ENCODE results near the gene TUBGCP6. TPM values are rescaled to one million over a fixed set of nuclear protein-coding genes. Genes with fewer than 3 reads are reported as not detected.

Gene TUBGCP6
- total RNA-seq, 1 donor from 2014 or later = 45.4 TPM

DNA sequence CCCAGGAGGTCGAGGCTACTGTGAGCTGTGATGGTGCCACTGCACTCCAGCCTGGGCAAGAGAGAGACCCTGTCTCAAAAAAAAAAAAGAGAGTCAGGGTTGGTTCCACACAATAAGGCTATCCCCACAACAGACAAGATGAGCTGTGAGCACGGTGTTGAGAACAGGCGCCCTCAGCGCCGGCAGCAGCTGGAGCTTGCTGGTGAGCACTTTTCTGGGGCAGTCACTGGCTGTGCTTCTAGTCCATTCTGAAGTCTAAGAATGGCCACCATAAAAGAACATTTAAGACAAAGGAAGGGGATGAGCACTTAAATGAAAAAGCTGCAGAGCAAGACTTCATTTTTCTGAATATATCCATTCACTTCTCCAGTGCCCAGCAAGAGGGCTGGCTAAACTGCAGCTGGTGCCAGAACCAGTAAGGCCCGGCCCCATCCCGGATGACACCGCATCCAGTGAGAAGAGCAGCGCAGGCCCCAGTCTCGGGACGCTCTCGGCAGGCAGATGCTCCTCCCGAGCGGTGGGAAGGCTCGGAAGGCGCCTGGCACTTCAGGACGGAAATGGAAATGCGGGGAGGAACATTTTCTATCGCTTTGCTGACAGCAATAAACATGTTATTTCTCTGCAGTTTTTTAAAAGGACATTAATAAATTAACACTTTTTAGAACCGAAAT is 12.2 kb downstream of the TUBGCP6 start:
- Histone ChIP-seq H3K27ac (no peak overlapping the region), H3K9me3 (no peaks in the 10 kb centered on the region), H3K4me1 (no peaks in the 10 kb centered on the region), H3K36me3 (peaks cover 0 to 22% of the 10 kb centered on the region in 2 donors), H3K27me3 (no peaks in the 10 kb centered on the region), H3K4me3 (no peak overlapping the region)
- DNase-seq (ENCODE audit: extremely low spot score in 2 of 2) = no peak
- TF ChIP-seq, protein P1, sequence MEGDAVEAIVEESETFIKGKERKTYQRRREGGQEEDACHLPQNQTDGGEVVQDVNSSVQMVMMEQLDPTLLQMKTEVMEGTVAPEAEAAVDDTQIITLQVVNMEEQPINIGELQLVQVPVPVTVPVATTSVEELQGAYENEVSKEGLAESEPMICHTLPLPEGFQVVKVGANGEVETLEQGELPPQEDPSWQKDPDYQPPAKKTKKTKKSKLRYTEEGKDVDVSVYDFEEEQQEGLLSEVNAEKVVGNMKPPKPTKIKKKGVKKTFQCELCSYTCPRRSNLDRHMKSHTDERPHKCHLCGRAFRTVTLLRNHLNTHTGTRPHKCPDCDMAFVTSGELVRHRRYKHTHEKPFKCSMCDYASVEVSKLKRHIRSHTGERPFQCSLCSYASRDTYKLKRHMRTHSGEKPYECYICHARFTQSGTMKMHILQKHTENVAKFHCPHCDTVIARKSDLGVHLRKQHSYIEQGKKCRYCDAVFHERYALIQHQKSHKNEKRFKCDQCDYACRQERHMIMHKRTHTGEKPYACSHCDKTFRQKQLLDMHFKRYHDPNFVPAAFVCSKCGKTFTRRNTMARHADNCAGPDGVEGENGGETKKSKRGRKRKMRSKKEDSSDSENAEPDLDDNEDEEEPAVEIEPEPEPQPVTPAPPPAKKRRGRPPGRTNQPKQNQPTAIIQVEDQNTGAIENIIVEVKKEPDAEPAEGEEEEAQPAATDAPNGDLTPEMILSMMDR (IDR thresholded peaks at IDR 0.05) = no peak
- TF ChIP-seq POLR2AphosphoS5 (IDR thresholded peaks at IDR 0.05; ENCODE audit: insufficient read depth in 1 of 2, low read depth in 1 of 2) (no peak), POLR2A (IDR thresholded peaks at IDR 0.05) (no peak)
- intact Hi-C loops (cut with DNase I) = no loop called here

DNA sequence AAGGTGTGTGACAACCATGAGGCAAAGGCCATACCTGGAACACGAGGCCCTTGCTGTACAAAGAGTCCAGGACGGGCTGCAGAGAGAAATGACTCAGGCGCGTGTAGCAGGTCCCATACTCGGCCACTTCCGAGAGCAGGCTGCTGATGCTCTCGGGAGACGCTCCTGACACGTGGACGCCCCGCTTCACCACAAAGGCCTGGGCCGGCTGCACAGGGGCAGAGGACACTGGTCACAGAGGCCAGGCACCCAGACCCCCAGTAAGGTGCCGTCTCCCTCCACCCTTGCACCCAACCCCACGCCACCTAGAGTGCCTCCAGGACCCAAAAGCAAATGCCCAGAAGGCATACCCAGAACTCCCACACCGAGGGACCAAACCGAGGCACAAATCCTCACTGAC is 15.5 kb downstream of the TUBGCP6 start:
- H3K27ac ChIP-seq = no peak overlapping the region
- no peaks in the 10 kb centered on the region for H3K4me1 ChIP-seq
- DNase-seq (ENCODE audit: extremely low spot score in 2 of 2) = no peak
- TF ChIP-seq, protein P1 (IDR thresholded peaks at IDR 0.05) = no peak
- TF ChIP-seq POLR2A (IDR thresholded peaks at IDR 0.05) (no peak), POLR2AphosphoS5 (IDR thresholded peaks at IDR 0.05; ENCODE audit: insufficient read depth in 1 of 2, low read depth in 1 of 2) (no peak)
- intact Hi-C loops (cut with DNase I) = no loop called here
- no peak overlapping the region for H3K4me3 ChIP-seq
- no peaks in the 10 kb centered on the region for H3K9me3 ChIP-seq
- peaks cover 0 to 51% of the 10 kb centered on the region in 2 donors for H3K36me3 ChIP-seq
- no peaks in the 10 kb centered on the region for H3K27me3 ChIP-seq

DNA sequence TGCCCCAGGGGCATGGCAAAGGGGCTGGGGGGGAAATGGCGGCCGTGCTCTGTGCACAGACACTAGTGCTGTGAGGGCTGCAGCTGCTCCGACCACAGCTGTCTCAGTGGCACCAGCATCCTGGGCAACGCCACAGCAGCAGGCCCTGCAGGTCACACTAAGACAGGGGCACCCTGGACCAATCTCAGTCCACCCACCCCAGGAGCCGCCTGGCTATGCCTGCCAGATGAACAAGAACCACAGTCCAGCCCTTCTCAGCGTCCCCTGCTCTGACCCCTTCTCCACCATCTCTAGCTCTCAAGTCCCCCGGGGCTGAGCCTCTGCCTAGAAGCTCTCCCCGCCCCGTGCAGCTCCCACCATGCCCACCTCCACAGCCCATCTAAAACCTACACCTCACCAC is 16.5 kb downstream of the TUBGCP6 start:
- Histone ChIP-seq H3K36me3 (peaks cover 0 to 60% of the 10 kb centered on the region in 2 donors), H3K4me1 (no peaks in the 10 kb centered on the region), H3K9me3 (no peaks in the 10 kb centered on the region), H3K27me3 (no peaks in the 10 kb centered on the region), H3K27ac (no peak overlapping the region), H3K4me3 (no peak overlapping the region)
- intact Hi-C loops (cut with DNase I) = no loop called here
- TF ChIP-seq POLR2AphosphoS5 (IDR thresholded peaks at IDR 0.05; ENCODE audit: insufficient read depth in 1 of 2, low read depth in 1 of 2) (no peak), POLR2A (IDR thresholded peaks at IDR 0.05) (no peak)
- TF ChIP-seq, protein P1 (IDR thresholded peaks at IDR 0.05) = no peak
- DNase-seq (ENCODE audit: extremely low spot score in 2 of 2) = no peak

DNA sequence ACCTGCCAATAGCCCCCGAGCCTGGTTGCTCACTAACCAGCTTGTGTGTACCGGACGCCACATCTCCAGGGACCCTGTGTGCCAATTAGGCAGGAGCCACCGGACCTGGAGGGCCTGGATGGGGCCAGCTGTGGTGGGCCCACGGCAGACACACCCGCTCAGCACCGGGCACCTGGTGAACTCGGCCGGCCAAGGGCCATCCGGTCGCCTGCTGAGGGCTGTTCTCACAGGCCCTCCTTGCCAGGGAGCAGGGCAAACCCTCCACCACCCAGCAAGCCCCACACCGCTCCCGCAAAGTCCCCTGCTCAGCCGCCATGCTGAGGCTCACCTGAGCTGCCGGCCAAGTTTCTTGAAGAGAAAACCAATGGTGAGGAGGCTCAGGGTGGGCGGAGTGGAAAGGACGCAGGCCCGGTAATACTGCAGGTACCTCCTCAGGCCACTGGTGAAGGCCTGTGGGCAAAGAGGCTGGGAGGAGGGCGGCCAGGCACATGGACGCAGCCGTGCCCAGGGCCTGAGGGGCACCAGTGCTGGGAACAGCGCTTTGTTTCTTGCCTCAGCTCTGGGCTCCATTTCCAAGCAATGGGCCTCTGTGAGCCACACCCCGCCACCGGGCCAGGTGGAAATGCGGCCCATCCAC is 17.1 kb downstream of the TUBGCP6 start:
- TF ChIP-seq POLR2AphosphoS5 (IDR thresholded peaks at IDR 0.05; ENCODE audit: insufficient read depth in 1 of 2, low read depth in 1 of 2) (no peak), POLR2A (IDR thresholded peaks at IDR 0.05) (no peak)
- TF ChIP-seq, protein P1 (IDR thresholded peaks at IDR 0.05) = no peak
- intact Hi-C loops (cut with DNase I) = no loop called here
- Histone ChIP-seq H3K4me3 (no peak overlapping the region), H3K27me3 (no peaks in the 10 kb centered on the region), H3K36me3 (peaks cover 0 to 58% of the 10 kb centered on the region in 2 donors), H3K9me3 (no peaks in the 10 kb centered on the region), H3K27ac (no peak overlapping the region), H3K4me1 (no peaks in the 10 kb centered on the region)
- DNase-seq (ENCODE audit: extremely low spot score in 2 of 2) = no peak

DNA sequence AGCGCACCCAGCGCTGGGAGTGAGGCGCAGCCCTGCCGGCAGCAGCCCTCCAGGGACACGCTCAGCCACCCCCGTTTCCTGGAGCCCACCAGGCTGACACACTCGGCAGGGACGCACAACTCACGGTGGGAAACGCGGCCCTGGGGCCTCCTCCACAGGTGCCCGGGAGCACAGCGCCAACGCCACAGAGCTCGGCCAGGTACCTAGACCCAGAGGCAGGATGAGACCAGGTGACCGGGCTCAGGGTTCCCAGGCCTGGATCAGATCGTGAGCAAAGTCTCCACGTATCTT is 18.0 kb downstream of the TUBGCP6 start:
- intact Hi-C loops (cut with DNase I) = no loop called here
- Histone ChIP-seq H3K4me1 (no peaks in the 10 kb centered on the region), H3K27ac (no peak overlapping the region), H3K36me3 (peaks cover 0 to 64% of the 10 kb centered on the region in 2 donors), H3K27me3 (no peaks in the 10 kb centered on the region), H3K9me3 (no peaks in the 10 kb centered on the region), H3K4me3 (no peak overlapping the region)
- TF ChIP-seq, protein P1 (IDR thresholded peaks at IDR 0.05) = no peak
- TF ChIP-seq POLR2A (IDR thresholded peaks at IDR 0.05) (no peak), POLR2AphosphoS5 (IDR thresholded peaks at IDR 0.05; ENCODE audit: insufficient read depth in 1 of 2, low read depth in 1 of 2) (no peak)
- no peak for DNase-seq (ENCODE audit: extremely low spot score in 2 of 2)
